Heart left ventricle (tissue), 16 donors: ENCODE results near the gene NOP56. TPM values are rescaled to one million over a fixed set of nuclear protein-coding genes. Genes with fewer than 3 reads are reported as not detected.

Source experiments
- ATAC-seq, 4 donors: fragments of 200-7000 bp; cut with Tn5 transposase; one replicate each; pipeline ENCODE4 v1.9.1; 2020 to 2022; ENCODE audit warnings: moderate library complexity in 4 of 4, mild to moderate bottlenecking in 3 of 4, moderate number of reproducible peaks in 1 of 4
- DNase-seq, 5 donors: peaks; one replicate each; pipeline ENCODE4 v3.0.0-alpha.2; 2020
- H3K27ac ChIP-seq, 12 donors: fragments of 200-600 bp; sonication (generic) in 4 of 12; one replicate each; pipeline versions ENCODE4 v1.5.0 to v1.8.0; 2016 to 2022; ENCODE audit warnings: mild to moderate bottlenecking in 2 of 12
- H3K27me3 ChIP-seq, 9 donors: fragments of 200-600 bp; sonication (generic) in 2 of 9; one replicate each; pipeline versions ENCODE4 v1.5.1 to v1.8.0; 2016 to 2022; ENCODE audit warnings: mild to moderate bottlenecking in 3 of 9
- H3K36me3 ChIP-seq, 9 donors: fragments of 200-600 bp; sonication (generic) in 2 of 9; one replicate each; pipeline versions ENCODE4 v1.5.0 to v1.8.0; 2018 to 2022; ENCODE audit warnings: mild to moderate bottlenecking in 2 of 9
- H3K4me1 ChIP-seq, 12 donors: fragments of 200-600 bp; sonication (generic) in 4 of 12; one replicate each; pipeline versions ENCODE4 v1.5.0 to v1.8.0; 2016 to 2022; ENCODE audit warnings: mild to moderate bottlenecking in 3 of 12
- H3K4me3 ChIP-seq, 12 donors: fragments of 200-600 bp; sonication (generic) in 4 of 12; one replicate each; pipeline versions ENCODE4 v1.5.0 to v1.8.0; 2017 to 2022; ENCODE audit warnings: mild to moderate bottlenecking in 9 of 12, moderate library complexity in 4 of 12
- H3K9me3 ChIP-seq, 12 donors: fragments of 200-600 bp; sonication (generic) in 4 of 12; one replicate each; pipeline versions ENCODE4 v1.5.0 to v1.8.0; 2016 to 2022; ENCODE audit warnings: mild to moderate bottlenecking in 1 of 12
- CTCF ChIP-seq, 12 donors: fragments of 200-600 bp; sonication (generic) in 4 of 12; IDR thresholded peaks; one replicate each; pipeline versions ENCODE4 v1.5.0 to v1.8.0; 2018 to 2022; ENCODE audit warnings: antibody characterized with exemption in 12 of 12, mild to moderate bottlenecking in 5 of 12
- POLR2A ChIP-seq, 2 donors: fragments of 450-650 bp; IDR thresholded peaks; one replicate each; pipeline ENCODE4 v1.6.1; 2017; ENCODE audit warnings: antibody characterized with exemption in 2 of 2, mild to moderate bottlenecking in 2 of 2, moderate library complexity in 2 of 2
- WGBS, 4 donors: extraction: QIAGEN DNeasy Blood & Tissue Kit in 2 of 4; methylation state at CpG; one replicate each; pipeline versions ENCODE4 v1.1.5 to v1.1.7; 2013 to 2018; 5-methylcytosine and 5-hydroxymethylcytosine counted together
- intact Hi-C, 10 donors: fragments of 100-400 bp; cut with DNase I; formaldehyde crosslinking; loops; one replicate each; pipeline versions ENCODE4 v1.11.1 to v1.14.2; 2022
- polyA plus RNA-seq, 2 donors: library from polyadenylated mRNA; stranded (reverse); fragments of 200-250 nt; gene quantifications; one replicate each; pipeline ENCODE4 v1.2.3, GENCODE V29; 2013
- total RNA-seq, 9 donors: library from RNA; depleted of rRNA in 2 of 9; stranded (reverse); fragments of >200 nt in 2 of 9; fragmentation: NEBNext Ultra II Directional in 3 of 9; extraction: Animal tissue kit (Norgen Biotek cat#: 25700) in 3 of 9; gene quantifications; one replicate each; pipeline versions ENCODE4 v1.1.0 to v1.2.4, GENCODE V29; 2016 to 2023
- donor health status: ischemic (EF 13 %, LVEDD 7.1; RV severe dilation, severe dysfunction).
- donor health status: healthy with polysubstance abuse.
- donor health status: DM: no; HTN: yes; CAD: no.
- donor health status: DM: no; HTN: no; CAD: no.
- donor health status: ischemic (EF 25% LVEDD 6.9; RV normal size, moderate dysfunction).
- donor health status: ischemic (EF 25% LVEDD 5.7; RV mildly dilated, moderate dysfunction).
- donor health status: healthy.
- donor health status: DM: yes; HTN: yes; CAD: no.
- donor health status: ischemic (EF 35%, LVEDD 5.7; RV mildly dilated, moderate dysfunction).
- donor health status: nonischemic (EF 11% LVEDD 7.7; RV severe dilation, severe dysfunction).
- donor health status: DM: yes; HTN: yes; CAD: no.
- donor health status: PGD.
- donor health status: ischemic (EF 29% LVEDD 5.4; RV normal size, mild dysfunction).
- donor health status: nonischemic (EF 23%, LVEDD 6.1; RV moderate dilation, normal function).

NOP56 gene
- total and polyA plus RNA-seq, 11 donors: 24.6 to 78.8 (median 51.0) TPM

GRCh38 chr20:2663887-2664719, 11.7 kb downstream of the NOP56 start, which contains the start of gene IDH3B:
TSS of gene IDH3B (minus strand) at chr20:2664216. CDS start at chr20:2664188, 28 bp downstream.
- H3K4me1 ChIP-seq: peaks cover 0 to 17% (median 13%) of the 10 kb centered on the region in 12 donors
- TF ChIP-seq POLR2A (IDR thresholded peaks at IDR 0.05): peak in 1 of 2 donors; percentile 80
- no peak for TF ChIP-seq CTCF (IDR thresholded peaks at IDR 0.05)
- H3K27ac ChIP-seq: peak within 1 kb of the TSS; percentile 79 to 96 (median 90)
- no peaks in the 10 kb centered on the region for H3K27me3 ChIP-seq
- H3K4me3 ChIP-seq: peak within 1 kb of the TSS; percentile 71 to 97 (median 88)
- DNase-seq (peak; percentile 93 to 95 (median 93)), ATAC-seq (peak; percentile 95 to 99 (median 98))
- H3K36me3 ChIP-seq: peaks cover 2 to 41% (median 39%) of the 10 kb centered on the region in 9 donors
- 5 to 12% (median 8%) methylated on average over 39 to 49 of the region's 49 CpGs for WGBS, 4 donors
- intact Hi-C loops: loop anchor here in 2 of 10 donors (5.0 to 10.0 kb wide), 2 partner anchors 173 to 181 kb away; partner anchors contain the start of genes PCED1A (in 1 of the 2) and VPS16 (in 1 of the 2)
- no peaks in the 10 kb centered on the region for H3K9me3 ChIP-seq

- H3K36me3 ChIP-seq: no peaks in the 10 kb centered on the region
- H3K4me1 ChIP-seq: no peaks in the 10 kb centered on the region
- no peak for TF ChIP-seq CTCF (IDR thresholded peaks at IDR 0.05)
- TF ChIP-seq POLR2A (IDR thresholded peaks at IDR 0.05): no peak
- no peak overlapping the region for H3K4me3 ChIP-seq
- DNase-seq (peak in 1 of 5 donors; percentile 5), ATAC-seq (no peak)
- no peak overlapping the region for H3K27ac ChIP-seq
- no peaks in the 10 kb centered on the region for H3K27me3 ChIP-seq
- WGBS, 4 donors: 28 to 37% (median 32%) methylated on average over 4 of the region's 4 CpGs
- intact Hi-C loops: no loop called here
- H3K9me3 ChIP-seq: no peaks in the 10 kb centered on the region
Measured at GRCh38 chr20:2671977-2672376, 19.5 kb downstream of the NOP56 start.

- TF ChIP-seq POLR2A (IDR thresholded peaks at IDR 0.05): no peak
- no peak for TF ChIP-seq CTCF (IDR thresholded peaks at IDR 0.05)
- Histone ChIP-seq H3K4me1 (no peaks in the 10 kb centered on the region), H3K4me3 (no peak overlapping the region), H3K36me3 (no peaks in the 10 kb centered on the region), H3K9me3 (no peaks in the 10 kb centered on the region), H3K27ac (no peak overlapping the region), H3K27me3 (no peaks in the 10 kb centered on the region)
- ATAC-seq (no peak), DNase-seq (no peak)
- intact Hi-C loops: no loop called here
- 65 to 81% (median 74%) methylated on average over 3 of the region's 3 CpGs for WGBS, 4 donors
Measured at GRCh38 chr20:2672446-2672845, 20.0 kb downstream of the NOP56 start.

GRCh38 chr20:2673453-2673852, 21.0 kb downstream of the NOP56 start:
- intact Hi-C loops: no loop called here

More at GRCh38 chr20:2673453-2673852, 21.0 kb downstream of the NOP56 start:
- no peaks in the 10 kb centered on the region for H3K27me3 ChIP-seq
- DNase-seq (no peak), ATAC-seq (no peak)
- no peak overlapping the region for H3K27ac ChIP-seq
- no peak overlapping the region for H3K4me3 ChIP-seq
- H3K36me3 ChIP-seq: no peaks in the 10 kb centered on the region
- WGBS, 4 donors: 84 to 90% (median 87%) methylated on average over 4 of the region's 4 CpGs
- TF ChIP-seq CTCF (IDR thresholded peaks at IDR 0.05) (no peak), POLR2A (IDR thresholded peaks at IDR 0.05) (no peak)
- no peaks in the 10 kb centered on the region for H3K4me1 ChIP-seq
- H3K9me3 ChIP-seq: no peaks in the 10 kb centered on the region
